Fibroblast of the aortic adventitia (primary cell): ENCODE measurements around the gene PSAT1. TPM values are rescaled to one million over a fixed set of nuclear protein-coding genes. Genes with fewer than 3 reads are reported as not detected.

Source experiments
- DNase-seq: peaks from one replicate; pipeline ENCODE4 v3.0.0-alpha.2; 2010; ENCODE audit warnings: low read depth
- H3K4me3 ChIP-seq: 2 replicates; pipeline ENCODE4 v1.5.1; 2011; ENCODE audit warnings: low read depth, mild to moderate bottlenecking, control low read depth, low read length, moderate library complexity
- total RNA-seq: library from RNA; depleted of rRNA; stranded (reverse); fragments of >200 nt; gene quantifications from 2 replicates; pipeline ENCODE4 v1.2.3, GENCODE V29; 2012; ENCODE audit warnings: low replicate concordance
- TF ChIP-seq, protein P1 (sequence below): IDR thresholded peaks from 2 replicates; pipeline ENCODE4 v1.5.1; 2011; ENCODE audit warnings: mild to moderate bottlenecking, low read length, control low read depth, inconsistent platforms; ENCODE audit not compliant: insufficient read depth

Gene PSAT1
- total RNA-seq, 1 donor = 308 TPM

DNA sequence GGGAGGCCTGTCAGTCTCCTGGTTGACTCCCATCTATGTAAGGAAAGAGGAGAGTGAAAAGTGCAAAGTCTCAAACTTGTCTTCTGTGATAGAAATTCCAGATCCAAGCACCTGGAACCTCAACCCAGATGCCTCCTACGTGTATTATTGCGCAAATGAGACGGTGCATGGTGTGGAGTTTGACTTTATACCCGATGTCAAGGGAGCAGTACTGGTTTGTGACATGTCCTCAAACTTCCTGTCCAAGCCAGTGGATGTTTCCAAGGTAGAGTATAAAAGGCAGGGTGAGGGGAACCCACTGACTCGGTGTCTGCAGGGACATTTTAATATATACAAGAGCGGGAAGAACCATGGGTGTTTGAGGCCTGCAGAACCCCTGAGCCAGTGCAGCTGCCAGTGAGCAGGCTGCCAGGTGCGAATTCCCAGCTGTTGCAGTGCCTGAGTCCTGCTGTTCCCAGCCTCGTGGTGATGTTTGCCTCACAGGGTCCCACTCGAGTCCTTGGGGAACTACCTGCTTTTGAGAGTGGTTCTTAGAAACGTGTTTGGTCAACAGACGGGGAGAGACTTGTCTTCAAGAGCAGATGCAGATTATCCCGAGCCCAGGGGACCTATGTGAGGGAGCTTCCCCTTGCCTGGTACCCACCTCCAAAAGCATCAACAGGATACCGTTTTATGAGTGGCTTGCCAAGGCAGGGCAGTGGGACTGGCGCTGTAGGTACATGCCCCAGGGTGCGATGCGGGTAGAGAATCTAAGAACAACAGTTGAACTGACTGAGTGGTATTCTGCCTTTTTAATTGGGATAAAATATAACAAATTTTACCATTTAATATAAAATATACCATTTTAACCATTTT, 9.5 kb downstream of the PSAT1 start:
- no peak for DNase-seq

DNA sequence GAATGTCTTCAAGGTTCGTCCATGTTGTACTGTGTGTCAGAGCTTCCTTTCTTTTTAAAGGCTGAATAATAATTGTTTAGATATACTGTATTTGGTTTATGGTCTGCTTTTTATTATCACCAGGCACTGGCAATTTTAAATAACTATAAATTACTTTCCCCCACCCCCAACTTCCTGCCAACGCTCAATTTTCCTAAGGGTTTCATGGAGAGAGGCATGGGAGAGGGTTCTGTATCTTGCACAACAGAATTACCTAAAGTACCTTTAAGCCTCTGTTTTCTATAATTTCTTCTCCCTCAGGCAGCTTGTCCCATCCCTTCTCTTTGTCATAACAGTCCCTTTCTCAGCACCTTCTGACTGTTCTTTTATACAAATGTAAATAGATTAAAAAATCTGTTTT, 10.4 kb downstream of the PSAT1 start:
- no peak for DNase-seq
- no peak overlapping the region for H3K4me3 ChIP-seq
- TF ChIP-seq, protein P1, sequence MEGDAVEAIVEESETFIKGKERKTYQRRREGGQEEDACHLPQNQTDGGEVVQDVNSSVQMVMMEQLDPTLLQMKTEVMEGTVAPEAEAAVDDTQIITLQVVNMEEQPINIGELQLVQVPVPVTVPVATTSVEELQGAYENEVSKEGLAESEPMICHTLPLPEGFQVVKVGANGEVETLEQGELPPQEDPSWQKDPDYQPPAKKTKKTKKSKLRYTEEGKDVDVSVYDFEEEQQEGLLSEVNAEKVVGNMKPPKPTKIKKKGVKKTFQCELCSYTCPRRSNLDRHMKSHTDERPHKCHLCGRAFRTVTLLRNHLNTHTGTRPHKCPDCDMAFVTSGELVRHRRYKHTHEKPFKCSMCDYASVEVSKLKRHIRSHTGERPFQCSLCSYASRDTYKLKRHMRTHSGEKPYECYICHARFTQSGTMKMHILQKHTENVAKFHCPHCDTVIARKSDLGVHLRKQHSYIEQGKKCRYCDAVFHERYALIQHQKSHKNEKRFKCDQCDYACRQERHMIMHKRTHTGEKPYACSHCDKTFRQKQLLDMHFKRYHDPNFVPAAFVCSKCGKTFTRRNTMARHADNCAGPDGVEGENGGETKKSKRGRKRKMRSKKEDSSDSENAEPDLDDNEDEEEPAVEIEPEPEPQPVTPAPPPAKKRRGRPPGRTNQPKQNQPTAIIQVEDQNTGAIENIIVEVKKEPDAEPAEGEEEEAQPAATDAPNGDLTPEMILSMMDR = no peak

More for the DNA sequence above, 9.5 kb downstream of the PSAT1 start:
- TF ChIP-seq, protein P1 = no peak
- no peak overlapping the region for H3K4me3 ChIP-seq

DNA sequence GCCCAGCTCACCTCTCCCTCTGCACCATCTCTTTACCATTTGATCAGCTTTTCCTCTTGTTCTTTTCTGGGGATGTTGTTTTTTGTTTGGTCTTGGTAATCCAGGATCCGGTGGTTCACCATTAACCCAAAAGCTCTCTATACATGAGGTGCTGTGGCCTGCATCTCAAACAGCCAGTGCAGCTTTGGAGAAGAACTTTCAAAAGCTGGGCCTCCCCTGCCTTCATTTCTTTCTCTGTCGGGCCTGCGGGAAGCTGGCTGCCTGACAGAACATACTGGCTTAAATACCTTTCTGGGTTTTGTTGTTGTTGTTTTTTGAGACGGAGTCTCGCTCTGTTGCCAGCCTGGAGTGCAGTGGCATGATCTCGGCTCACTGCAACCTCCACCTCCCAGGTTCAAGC, 12.1 kb downstream of the PSAT1 start:
- no peak for DNase-seq
- no peak overlapping the region for H3K4me3 ChIP-seq
- TF ChIP-seq, protein P1 = no peak

DNA sequence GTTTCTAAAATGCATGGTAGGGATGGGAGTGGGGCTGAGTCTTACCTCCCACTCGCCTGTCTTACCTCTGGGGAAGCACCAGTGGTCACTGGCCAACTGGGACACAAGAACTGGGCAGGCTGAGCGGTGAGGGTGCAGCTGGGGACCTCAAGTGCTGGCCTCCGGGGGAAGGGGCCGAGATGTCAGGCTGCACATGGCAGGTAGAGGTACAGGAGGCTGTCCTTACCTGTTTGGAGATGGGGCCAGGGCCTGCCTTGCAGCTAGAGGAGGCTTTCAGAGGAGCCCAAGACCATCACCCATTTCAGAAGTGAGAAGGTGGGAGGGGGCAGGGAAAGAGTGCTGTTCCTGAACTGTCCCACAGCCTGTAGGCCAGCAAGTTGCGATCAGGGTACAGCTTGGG, 14.2 kb downstream of the PSAT1 start:
- DNase-seq = no peak
- H3K4me3 ChIP-seq = no peak overlapping the region
- TF ChIP-seq, protein P1 = no peak

DNA sequence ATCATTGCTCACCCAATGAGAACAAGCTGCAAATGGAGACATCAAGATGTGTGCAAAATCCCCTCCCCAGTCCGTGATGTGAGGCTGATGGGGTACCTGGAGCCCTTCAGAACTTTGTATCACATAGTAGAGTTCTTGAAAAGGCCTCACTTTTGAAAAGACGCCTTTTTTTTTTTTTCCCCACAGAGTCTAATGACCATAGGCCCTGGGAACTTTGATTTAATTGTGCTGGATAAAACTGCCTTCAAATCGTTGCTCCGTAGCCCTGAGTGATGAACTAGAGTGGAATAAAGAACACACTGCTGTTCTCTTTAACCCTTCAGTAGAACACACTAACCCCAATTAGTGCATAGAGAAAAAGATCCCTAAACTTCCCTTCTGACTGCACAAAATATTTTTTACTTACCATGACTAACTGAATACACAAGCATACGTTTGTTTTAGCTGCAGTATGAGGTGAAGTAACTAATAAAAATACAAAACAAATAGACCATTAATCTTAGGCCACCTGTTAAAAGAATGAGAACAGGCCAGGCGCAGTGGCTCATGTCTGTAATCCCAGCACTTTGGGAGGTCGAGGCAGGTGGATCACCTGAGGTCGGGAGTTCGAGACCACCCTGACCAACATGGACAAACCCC, 15.1 kb downstream of the PSAT1 start:
- H3K4me3 ChIP-seq = no peak overlapping the region
- TF ChIP-seq, protein P1 = no peak
- DNase-seq = no peak

DNA sequence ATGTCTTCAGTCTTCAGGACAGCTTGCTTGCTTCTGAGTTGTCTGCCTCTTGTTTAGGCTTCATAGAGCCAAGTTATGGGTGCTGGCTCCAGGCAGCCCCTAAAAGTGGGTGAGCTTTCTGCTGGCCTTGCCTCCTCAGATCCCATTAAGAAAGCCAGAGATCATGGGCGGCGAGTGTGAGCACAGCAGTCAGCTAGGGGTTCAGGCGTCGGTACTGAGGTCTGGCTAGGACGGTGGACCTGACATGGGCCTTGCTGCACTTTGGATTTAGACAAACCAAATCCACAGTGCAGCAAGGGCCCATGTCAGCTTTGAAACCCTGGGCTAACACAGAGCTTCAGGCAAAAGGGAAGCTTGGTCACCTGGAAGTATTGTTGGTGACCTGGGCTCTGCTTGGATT, 17.6 kb downstream of the PSAT1 start:
- H3K4me3 ChIP-seq = no peak overlapping the region
- DNase-seq = no peak
- TF ChIP-seq, protein P1 = no peak
